ENCODE data around the gene MAD1L1.

Gene MAD1L1

GRCh38 chr7:1915956-1916600 lies 316.7 kb downstream of the MAD1L1 start:
- ATAC-seq = no peak
- TF ChIP-seq ZFP30 (CRISPR knock-in tag; IDR thresholded peaks at IDR 0.05) = no peak
- TF ChIP-seq ESRRG (CRISPR knock-in tag; IDR thresholded peaks at IDR 0.05) = no peak
- no peak for TF ChIP-seq GLIS3 (CRISPR knock-in tag; IDR thresholded peaks at IDR 0.05)
- TF ChIP-seq SNAI2 (CRISPR knock-in tag; IDR thresholded peaks at IDR 0.05) = no peak
- no peak for TF ChIP-seq ZNF8 (CRISPR knock-in tag; IDR thresholded peaks at IDR 0.05)
- TF ChIP-seq TOX (CRISPR knock-in tag; IDR thresholded peaks at IDR 0.05; ENCODE audit: borderline replicate concordance) = no peak
- TF ChIP-seq ZNF565 (CRISPR knock-in tag; conservative IDR thresholded peaks at IDR 0.05; ENCODE audit: low read depth) = no peak
- TF ChIP-seq, protein P1, sequence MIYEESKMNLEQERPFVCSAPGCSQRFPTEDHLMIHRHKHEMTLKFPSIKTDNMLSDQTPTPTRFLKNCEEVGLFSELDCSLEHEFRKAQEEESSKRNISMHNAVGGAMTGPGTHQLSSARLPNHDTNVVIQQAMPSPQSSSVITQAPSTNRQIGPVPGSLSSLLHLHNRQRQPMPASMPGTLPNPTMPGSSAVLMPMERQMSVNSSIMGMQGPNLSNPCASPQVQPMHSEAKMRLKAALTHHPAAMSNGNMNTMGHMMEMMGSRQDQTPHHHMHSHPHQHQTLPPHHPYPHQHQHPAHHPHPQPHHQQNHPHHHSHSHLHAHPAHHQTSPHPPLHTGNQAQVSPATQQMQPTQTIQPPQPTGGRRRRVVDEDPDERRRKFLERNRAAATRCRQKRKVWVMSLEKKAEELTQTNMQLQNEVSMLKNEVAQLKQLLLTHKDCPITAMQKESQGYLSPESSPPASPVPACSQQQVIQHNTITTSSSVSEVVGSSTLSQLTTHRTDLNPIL (CRISPR knock-in tag; IDR thresholded peaks at IDR 0.05; ENCODE audit: low read depth) = no peak
- no peak for TF ChIP-seq ZC3H10 (CRISPR knock-in tag; IDR thresholded peaks at IDR 0.05)
- no peak for TF ChIP-seq POU6F1 (CRISPR knock-in tag; IDR thresholded peaks at IDR 0.05; ENCODE audit: borderline replicate concordance, low read depth)
- no peak for TF ChIP-seq BACH2 (CRISPR knock-in tag; IDR thresholded peaks at IDR 0.05; ENCODE audit: borderline replicate concordance)
- no peak for TF ChIP-seq ARNTL (CRISPR knock-in tag; IDR thresholded peaks at IDR 0.05; ENCODE audit: borderline replicate concordance, low read depth)
- no peak for TF ChIP-seq ZFP3 (CRISPR knock-in tag; IDR thresholded peaks at IDR 0.05)
- no peak for TF ChIP-seq PPARA (CRISPR knock-in tag; IDR thresholded peaks at IDR 0.05; ENCODE audit: borderline replicate concordance)
- TF ChIP-seq, protein P2, sequence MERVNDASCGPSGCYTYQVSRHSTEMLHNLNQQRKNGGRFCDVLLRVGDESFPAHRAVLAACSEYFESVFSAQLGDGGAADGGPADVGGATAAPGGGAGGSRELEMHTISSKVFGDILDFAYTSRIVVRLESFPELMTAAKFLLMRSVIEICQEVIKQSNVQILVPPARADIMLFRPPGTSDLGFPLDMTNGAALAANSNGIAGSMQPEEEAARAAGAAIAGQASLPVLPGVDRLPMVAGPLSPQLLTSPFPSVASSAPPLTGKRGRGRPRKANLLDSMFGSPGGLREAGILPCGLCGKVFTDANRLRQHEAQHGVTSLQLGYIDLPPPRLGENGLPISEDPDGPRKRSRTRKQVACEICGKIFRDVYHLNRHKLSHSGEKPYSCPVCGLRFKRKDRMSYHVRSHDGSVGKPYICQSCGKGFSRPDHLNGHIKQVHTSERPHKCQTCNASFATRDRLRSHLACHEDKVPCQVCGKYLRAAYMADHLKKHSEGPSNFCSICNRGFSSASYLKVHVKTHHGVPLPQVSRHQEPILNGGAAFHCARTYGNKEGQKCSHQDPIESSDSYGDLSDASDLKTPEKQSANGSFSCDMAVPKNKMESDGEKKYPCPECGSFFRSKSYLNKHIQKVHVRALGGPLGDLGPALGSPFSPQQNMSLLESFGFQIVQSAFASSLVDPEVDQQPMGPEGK (CRISPR knock-in tag; IDR thresholded peaks at IDR 0.05; ENCODE audit: borderline replicate concordance) = no peak
- no peak for TF ChIP-seq CSDC2 (CRISPR knock-in tag; IDR thresholded peaks at IDR 0.05)
- TF ChIP-seq ISL1 (CRISPR knock-in tag; IDR thresholded peaks at IDR 0.05) = no peak

GRCh38 chr7:1915326-1915725 lies 317.4 kb downstream of the MAD1L1 start:
- ATAC-seq = no peak
- TF ChIP-seq SNAI2 (CRISPR knock-in tag; IDR thresholded peaks at IDR 0.05) = no peak
- TF ChIP-seq GLIS3 (CRISPR knock-in tag; IDR thresholded peaks at IDR 0.05) = no peak
- TF ChIP-seq BACH2 (CRISPR knock-in tag; IDR thresholded peaks at IDR 0.05; ENCODE audit: borderline replicate concordance) = no peak
- no peak for TF ChIP-seq CSDC2 (CRISPR knock-in tag; IDR thresholded peaks at IDR 0.05)
- no peak for TF ChIP-seq ZFP3 (CRISPR knock-in tag; IDR thresholded peaks at IDR 0.05)
- no peak for TF ChIP-seq TOX (CRISPR knock-in tag; IDR thresholded peaks at IDR 0.05; ENCODE audit: borderline replicate concordance)
- no peak for TF ChIP-seq POU6F1 (CRISPR knock-in tag; IDR thresholded peaks at IDR 0.05; ENCODE audit: borderline replicate concordance, low read depth)
- TF ChIP-seq ESRRG (CRISPR knock-in tag; IDR thresholded peaks at IDR 0.05) = no peak
- TF ChIP-seq, protein P1 (CRISPR knock-in tag; IDR thresholded peaks at IDR 0.05; ENCODE audit: low read depth) = no peak
- no peak for TF ChIP-seq PPARA (CRISPR knock-in tag; IDR thresholded peaks at IDR 0.05; ENCODE audit: borderline replicate concordance)
- no peak for TF ChIP-seq OSR1 (CRISPR knock-in tag; IDR thresholded peaks at IDR 0.05)
- TF ChIP-seq CSRNP3 (CRISPR knock-in tag; IDR thresholded peaks at IDR 0.05) = no peak
- no peak for TF ChIP-seq ZNF70 (CRISPR knock-in tag; IDR thresholded peaks at IDR 0.05)
- no peak for TF ChIP-seq ZNF565 (CRISPR knock-in tag; conservative IDR thresholded peaks at IDR 0.05; ENCODE audit: low read depth)
- no peak for TF ChIP-seq RARB (CRISPR knock-in tag; IDR thresholded peaks at IDR 0.05)
- no peak for TF ChIP-seq ZC3H10 (CRISPR knock-in tag; IDR thresholded peaks at IDR 0.05)
- no peak for TF ChIP-seq ARNTL (CRISPR knock-in tag; IDR thresholded peaks at IDR 0.05; ENCODE audit: borderline replicate concordance, low read depth)
- no peak for TF ChIP-seq TCF4 (CRISPR knock-in tag; IDR thresholded peaks at IDR 0.05; ENCODE audit: borderline replicate concordance)
- TF ChIP-seq ZFP30 (CRISPR knock-in tag; IDR thresholded peaks at IDR 0.05) = no peak

Measured in SK-N-SH treated with all-trans-retinoic acid at 6 μM for 48 hours (cell line).